ENCODE results near the gene BSN. TPM values are rescaled to one million over a fixed set of nuclear protein-coding genes. Genes with fewer than 3 reads are reported as not detected.

Gene BSN
- total and polyA plus RNA-seq, 2 of the 4 experiments (the other 2 are of a cell fraction) = under 0.01 to 0.03 TPM

DNA sequence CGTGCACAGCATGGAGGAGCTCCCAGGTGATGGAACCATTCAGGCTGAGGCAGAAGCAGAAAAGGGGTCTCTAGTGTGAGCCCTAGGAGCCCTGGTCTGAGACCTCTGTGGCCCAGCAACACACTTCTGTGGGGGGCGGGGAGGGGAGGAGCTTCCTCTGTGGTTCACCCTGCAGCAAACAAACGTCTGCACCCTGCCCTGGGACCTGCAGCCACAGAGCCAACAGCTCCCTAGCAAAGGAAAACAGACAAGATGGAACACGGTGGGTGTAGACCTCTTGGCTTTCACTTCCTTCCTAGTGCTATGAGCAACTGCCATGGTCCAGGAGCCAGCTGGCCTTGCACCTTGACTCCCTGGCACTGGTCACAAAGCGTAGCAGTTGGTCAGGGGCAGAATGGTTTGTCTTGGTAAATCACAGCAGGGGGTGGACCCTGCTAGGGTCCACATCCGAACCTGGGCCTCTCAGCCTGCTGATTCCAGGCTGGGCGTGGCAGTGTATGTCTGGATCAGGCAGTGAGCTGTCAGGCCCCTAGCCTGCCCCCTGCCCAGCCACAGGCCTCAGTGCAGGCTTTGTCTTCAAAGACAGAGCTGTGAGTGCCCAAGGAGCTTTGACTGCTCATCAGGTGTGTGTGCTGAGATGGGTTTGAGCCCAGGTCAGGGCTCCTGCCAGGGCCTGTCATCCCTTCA, 158.5 kb downstream of the BSN start:
- H3K79me1 ChIP-seq (ENCODE audit: low read depth in 1 of 2, low read length in 2 of 2) = no peaks in the 10 kb centered on the region; a peak in 1 of 4 replicates
- no peak overlapping the region for H3K4me3 ChIP-seq (ENCODE audit: insufficient read depth, low read depth, low read length)
- H3K4ac ChIP-seq (ENCODE audit: low read depth, low read length) = no peak overlapping the region
- no TSS peak for BruUV-seq (replicated peaks)
- no peak overlapping the region for H4K91ac ChIP-seq (ENCODE audit: insufficient read depth, low read depth, low read length)
- no peak overlapping the region for H3K4me2 ChIP-seq (ENCODE audit: low read depth, low read length)
- DNase-seq (no peak), ATAC-seq (ENCODE audit: low read depth) (no peak; the same call in none of the 2 replicates)
- no peak overlapping the region for H2BK120ac ChIP-seq (ENCODE audit: low read depth, low read length)
- no peaks in the 10 kb centered on the region; the same call in 1 of the 2 replicates for H4K20me1 ChIP-seq (ENCODE audit: insufficient read depth, low read length)
- no peak overlapping the region for H3K18ac ChIP-seq (ENCODE audit: low read depth, low read length)
- TF ChIP-seq NFE2L2 (IDR thresholded peaks at IDR 0.05; ENCODE audit: low read depth, low read length) (no peak), MAFK (IDR thresholded peaks at IDR 0.05; ENCODE audit: low read depth, low read length) (no peak), RFX5 (IDR thresholded peaks at IDR 0.05; ENCODE audit: low read depth, low read length) (no peak), SMC3 (IDR thresholded peaks at IDR 0.05; ENCODE audit: low read depth, low read length) (no peak), RCOR1 (IDR thresholded peaks at IDR 0.05; ENCODE audit: insufficient replicate concordance, low read length) (no peak), BHLHE40 (IDR thresholded peaks at IDR 0.05; ENCODE audit: low read depth, low read length) (no peak), MXI1 (IDR thresholded peaks at IDR 0.05; ENCODE audit: borderline replicate concordance, low read depth, low read length) (no peak), RAD21 (IDR thresholded peaks at IDR 0.05; ENCODE audit: low read length) (no peak), CHD1 (IDR thresholded peaks at IDR 0.05; ENCODE audit: low read depth, low read length) (no peak), POLR2A (IDR thresholded peaks at IDR 0.05; ENCODE audit: low read depth, low read length) (no peak)
- TF ChIP-seq, protein P1, sequence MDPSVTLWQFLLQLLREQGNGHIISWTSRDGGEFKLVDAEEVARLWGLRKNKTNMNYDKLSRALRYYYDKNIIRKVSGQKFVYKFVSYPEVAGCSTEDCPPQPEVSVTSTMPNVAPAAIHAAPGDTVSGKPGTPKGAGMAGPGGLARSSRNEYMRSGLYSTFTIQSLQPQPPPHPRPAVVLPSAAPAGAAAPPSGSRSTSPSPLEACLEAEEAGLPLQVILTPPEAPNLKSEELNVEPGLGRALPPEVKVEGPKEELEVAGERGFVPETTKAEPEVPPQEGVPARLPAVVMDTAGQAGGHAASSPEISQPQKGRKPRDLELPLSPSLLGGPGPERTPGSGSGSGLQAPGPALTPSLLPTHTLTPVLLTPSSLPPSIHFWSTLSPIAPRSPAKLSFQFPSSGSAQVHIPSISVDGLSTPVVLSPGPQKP (IDR thresholded peaks at IDR 0.05; ENCODE audit: borderline replicate concordance, low read depth, low read length) = no peak
- TF ChIP-seq, protein P2, sequence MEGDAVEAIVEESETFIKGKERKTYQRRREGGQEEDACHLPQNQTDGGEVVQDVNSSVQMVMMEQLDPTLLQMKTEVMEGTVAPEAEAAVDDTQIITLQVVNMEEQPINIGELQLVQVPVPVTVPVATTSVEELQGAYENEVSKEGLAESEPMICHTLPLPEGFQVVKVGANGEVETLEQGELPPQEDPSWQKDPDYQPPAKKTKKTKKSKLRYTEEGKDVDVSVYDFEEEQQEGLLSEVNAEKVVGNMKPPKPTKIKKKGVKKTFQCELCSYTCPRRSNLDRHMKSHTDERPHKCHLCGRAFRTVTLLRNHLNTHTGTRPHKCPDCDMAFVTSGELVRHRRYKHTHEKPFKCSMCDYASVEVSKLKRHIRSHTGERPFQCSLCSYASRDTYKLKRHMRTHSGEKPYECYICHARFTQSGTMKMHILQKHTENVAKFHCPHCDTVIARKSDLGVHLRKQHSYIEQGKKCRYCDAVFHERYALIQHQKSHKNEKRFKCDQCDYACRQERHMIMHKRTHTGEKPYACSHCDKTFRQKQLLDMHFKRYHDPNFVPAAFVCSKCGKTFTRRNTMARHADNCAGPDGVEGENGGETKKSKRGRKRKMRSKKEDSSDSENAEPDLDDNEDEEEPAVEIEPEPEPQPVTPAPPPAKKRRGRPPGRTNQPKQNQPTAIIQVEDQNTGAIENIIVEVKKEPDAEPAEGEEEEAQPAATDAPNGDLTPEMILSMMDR (conservative IDR thresholded peaks at IDR 0.05; ENCODE audit: low read depth, low read length) = no peak
- H3K14ac ChIP-seq (replicated peaks; ENCODE audit: low read depth, low read length) = no peak overlapping the region
- no peak overlapping the region for H2BK5ac ChIP-seq (ENCODE audit: low read depth, low read length, poor library complexity, severe bottlenecking)
- no peak overlapping the region for H2AK5ac ChIP-seq (ENCODE audit: low read depth, low read length)
- peaks cover 14% of the 10 kb centered on the region; the same call in 1 of the 2 replicates for H3K36me3 ChIP-seq (ENCODE audit: control insufficient read depth, insufficient read depth, low read length)
- H3K9ac ChIP-seq (ENCODE audit: low read depth, low read length) = no peak overlapping the region
- no peaks in the 10 kb centered on the region for H3K4me1 ChIP-seq (ENCODE audit: control insufficient read depth, insufficient read depth, low read length)
- no peaks in the 10 kb centered on the region for H3K9me3 ChIP-seq (ENCODE audit: control insufficient read depth, insufficient read depth, low read length)
- ChIA-PET CTCF (no interaction called here), POLR2A (ENCODE audit: unreplicated experiment) (no interaction called here)
- intact Hi-C loops (cut with micrococcal nuclease) (no loop called here), in situ Hi-C loops (cut with MboI; ENCODE audit: low sequenced_read_pairs) (no loop called here), dilution Hi-C loops (cut with HindIII; ENCODE audit: low sequenced_read_pairs, unreplicated experiment) (no loop called here)
- H4K8ac ChIP-seq (ENCODE audit: low read depth in 2 of 2, low read length in 2 of 2) = no peak overlapping the region
- H2BK15ac ChIP-seq (ENCODE audit: low read depth, low read length) = no peak overlapping the region
- H2AFZ ChIP-seq (replicated peaks; ENCODE audit: low read length, poor library complexity) = no peak overlapping the region
- H2AK9ac ChIP-seq (replicated peaks; ENCODE audit: low read depth, low read length, poor library complexity) = peak overlapping the region; percentile 5
- H2BK20ac ChIP-seq (ENCODE audit: low read depth, low read length) = no peak overlapping the region
- 75% methylated on average over 3 of the region's 7 CpGs; no CpG with 5 or more reads in 1 of the 2 experiments for WGBS, 2 experiments (ENCODE audit: extremely low coverage in 2 of 2, insufficient read length in 1 of 2)
- no peaks in the 10 kb centered on the region for H3K27me3 ChIP-seq (ENCODE audit: control insufficient read depth, insufficient read depth, low read length)
- H3K27ac ChIP-seq (ENCODE audit: insufficient read depth, low read length) = no peak overlapping the region
- H3K23ac ChIP-seq (ENCODE audit: low read depth, low read length) = no peak overlapping the region
- no peak overlapping the region for H3K56ac ChIP-seq (ENCODE audit: extremely low read depth, insufficient read depth, low read length)
- no peaks in the 10 kb centered on the region; the same call in 1 of the 2 replicates for H3K9me1 ChIP-seq (ENCODE audit: insufficient read depth, low read length)
- H4K5ac ChIP-seq (ENCODE audit: low read depth, low read length) = no peak overlapping the region

Data from IMR-90 (cell line).